WI38 (cell line): ENCODE data around the gene ARMCX6.
"Not testable (repeated sequence)": the region's sequence is repeated elsewhere in the genome, so short reads cannot be mapped to it uniquely, and the experiment has no call there.

Source experiments
- H3K4me3 ChIP-seq: 2 replicates; pipeline ENCODE4 v1.5.1; 2011; ENCODE audit warnings: low read depth, mild to moderate bottlenecking, control low read depth, low read length
- TF ChIP-seq, protein P1 (sequence below): IDR thresholded peaks from 2 replicates; pipeline ENCODE4 v1.5.1; 2012; ENCODE audit warnings: low read depth, mild to moderate bottlenecking, control low read depth, low read length

Gene ARMCX6

GRCh38 chrX:101617211-101618191 is at the start of gene ARMCX6:
TSS of gene ARMCX6 (minus strand) at chrX:101618000. CDS start at chrX:101616620, 1,380 bp downstream.
- peak within 1 kb of the TSS; percentile 69 for H3K4me3 ChIP-seq
- TF ChIP-seq, protein P1, sequence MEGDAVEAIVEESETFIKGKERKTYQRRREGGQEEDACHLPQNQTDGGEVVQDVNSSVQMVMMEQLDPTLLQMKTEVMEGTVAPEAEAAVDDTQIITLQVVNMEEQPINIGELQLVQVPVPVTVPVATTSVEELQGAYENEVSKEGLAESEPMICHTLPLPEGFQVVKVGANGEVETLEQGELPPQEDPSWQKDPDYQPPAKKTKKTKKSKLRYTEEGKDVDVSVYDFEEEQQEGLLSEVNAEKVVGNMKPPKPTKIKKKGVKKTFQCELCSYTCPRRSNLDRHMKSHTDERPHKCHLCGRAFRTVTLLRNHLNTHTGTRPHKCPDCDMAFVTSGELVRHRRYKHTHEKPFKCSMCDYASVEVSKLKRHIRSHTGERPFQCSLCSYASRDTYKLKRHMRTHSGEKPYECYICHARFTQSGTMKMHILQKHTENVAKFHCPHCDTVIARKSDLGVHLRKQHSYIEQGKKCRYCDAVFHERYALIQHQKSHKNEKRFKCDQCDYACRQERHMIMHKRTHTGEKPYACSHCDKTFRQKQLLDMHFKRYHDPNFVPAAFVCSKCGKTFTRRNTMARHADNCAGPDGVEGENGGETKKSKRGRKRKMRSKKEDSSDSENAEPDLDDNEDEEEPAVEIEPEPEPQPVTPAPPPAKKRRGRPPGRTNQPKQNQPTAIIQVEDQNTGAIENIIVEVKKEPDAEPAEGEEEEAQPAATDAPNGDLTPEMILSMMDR: no peak

- TF ChIP-seq, protein P1: no peak
- H3K4me3 ChIP-seq: peak within 1 kb of the TSS; percentile 74
Measured at GRCh38 chrX:101659601-101660063, 41.8 kb upstream of the ARMCX6 start, which contains the start of gene ARMCX2. TSS of gene ARMCX2 (minus strand) at chrX:101659850. CDS start at chrX:101657588, 2,262 bp downstream.

- TF ChIP-seq, protein P1: no peak
Measured at GRCh38 chrX:101658661-101659491, 41.1 kb upstream of the ARMCX6 start.

DNA sequence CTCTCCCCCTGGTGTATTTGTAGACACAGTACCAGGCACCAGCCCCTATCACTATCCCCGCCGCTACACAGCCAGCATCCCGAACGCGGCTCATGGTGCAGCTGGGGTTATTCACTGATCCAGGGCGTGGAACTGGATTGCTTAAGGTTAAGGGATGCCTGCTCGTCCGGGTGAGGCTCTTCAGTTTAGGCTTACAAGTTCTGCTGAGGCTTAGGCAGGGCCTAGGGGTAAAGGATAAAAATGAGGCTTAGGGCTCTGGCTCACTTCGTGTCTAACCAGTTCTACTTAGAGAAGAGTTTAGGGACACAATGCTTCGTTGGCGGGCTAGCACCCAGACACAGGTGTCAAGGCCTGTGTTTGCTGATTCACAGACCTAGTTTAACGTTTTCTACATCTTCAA is 39.7 kb upstream of the ARMCX6 start:
- H3K4me3 ChIP-seq: no peak overlapping the region
- TF ChIP-seq, protein P1: no peak

More at GRCh38 chrX:101658661-101659491, 41.1 kb upstream of the ARMCX6 start:
- H3K4me3 ChIP-seq: peak overlapping the region; percentile 74

DNA sequence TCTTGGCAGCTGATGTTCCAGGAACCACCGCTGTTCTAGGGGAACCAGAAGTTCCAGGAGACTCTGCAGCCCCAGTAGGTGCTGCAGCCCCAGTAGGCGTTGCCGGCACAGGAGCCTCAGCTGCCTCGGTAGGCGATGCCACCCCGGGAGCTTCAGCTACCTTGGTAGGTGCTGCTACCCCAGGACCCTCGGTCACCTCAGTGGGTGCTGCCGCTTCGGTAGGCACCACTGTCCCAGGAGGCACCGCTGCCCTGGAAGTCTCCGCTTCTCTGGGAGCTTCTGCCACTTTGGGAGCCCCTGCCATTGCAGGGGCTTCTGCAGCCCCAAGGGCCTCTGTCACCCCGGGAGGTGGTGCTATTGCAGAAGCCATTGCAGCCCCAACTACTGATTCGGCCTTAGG is 39.0 kb upstream of the ARMCX6 start:
- no peak overlapping the region for H3K4me3 ChIP-seq
- TF ChIP-seq, protein P1: no peak

- TF ChIP-seq, protein P1: no peak
Measured at GRCh38 chrX:101655534-101655933, 37.7 kb upstream of the ARMCX6 start.

DNA sequence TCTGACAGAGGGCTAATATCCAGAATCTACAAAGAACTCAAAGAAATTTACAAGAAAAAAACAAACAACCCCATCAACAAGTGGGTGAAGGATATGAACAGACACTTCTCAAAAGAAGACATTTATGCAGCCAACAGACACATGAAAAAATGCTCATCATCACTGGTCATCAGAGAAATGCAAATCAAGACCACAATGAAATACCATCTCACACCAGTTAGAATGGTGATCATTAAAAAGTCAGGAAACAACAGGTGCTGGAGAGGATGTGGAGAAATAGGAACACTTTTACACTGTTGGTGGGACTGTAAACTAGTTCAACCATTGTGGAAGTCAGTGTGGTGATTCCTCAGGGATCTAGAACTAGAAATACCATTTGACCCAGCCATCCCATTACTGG is 29.9 kb upstream of the ARMCX6 start:
- not testable (repeated sequence) for H3K4me3 ChIP-seq

More at GRCh38 chrX:101655534-101655933, 37.7 kb upstream of the ARMCX6 start:
- no peak overlapping the region for H3K4me3 ChIP-seq
